EL (cell line): ENCODE data around the gene MGST2.
A peak's percentile ranks its signal among the peaks of the same experiment; 100 is the strongest.

Source experiments
- DNase-seq: peaks from one replicate; pipeline ENCODE4 v3.0.0-alpha.2; 2016

The MGST2 gene

GRCh38 chr4:139712882-139713281 lies 47.3 kb downstream of the MGST2 start:
- DNase-seq: no peak

DNA sequence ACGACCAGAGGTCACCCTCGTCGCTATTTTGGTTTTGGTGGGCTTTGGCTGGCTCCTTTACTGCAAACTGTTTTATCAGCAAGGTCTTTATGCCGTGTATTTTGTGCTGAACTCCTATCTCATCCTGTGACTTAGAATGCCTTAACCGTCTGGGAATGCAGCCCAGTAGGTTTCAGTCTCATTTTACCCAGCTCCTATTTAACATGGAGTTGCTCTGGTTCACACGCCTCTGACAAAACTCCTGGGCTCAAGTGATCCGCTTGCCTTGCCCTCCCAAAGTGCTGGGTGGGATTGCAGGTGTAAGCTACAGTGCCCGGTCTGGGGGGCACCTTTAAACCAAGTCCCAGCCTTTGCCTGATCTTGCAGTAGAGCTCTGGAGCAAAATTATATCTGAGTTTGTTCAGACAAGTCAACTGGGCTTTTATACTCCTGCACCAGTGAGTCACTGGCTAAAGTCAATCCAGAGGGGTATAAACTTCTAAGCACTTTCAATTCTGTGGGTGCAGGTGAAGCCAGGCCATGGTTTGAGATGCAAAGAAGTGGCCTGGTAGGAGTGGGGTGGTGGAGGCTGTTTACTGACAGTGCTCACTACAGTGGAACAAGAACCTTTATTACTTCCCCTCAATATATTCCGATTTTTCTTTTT lies 50.2 kb downstream of the MGST2 start:
- DNase-seq: no peak

GRCh38 chr4:139718358-139718757 lies 52.7 kb downstream of the MGST2 start:
- no peak for DNase-seq

DNA sequence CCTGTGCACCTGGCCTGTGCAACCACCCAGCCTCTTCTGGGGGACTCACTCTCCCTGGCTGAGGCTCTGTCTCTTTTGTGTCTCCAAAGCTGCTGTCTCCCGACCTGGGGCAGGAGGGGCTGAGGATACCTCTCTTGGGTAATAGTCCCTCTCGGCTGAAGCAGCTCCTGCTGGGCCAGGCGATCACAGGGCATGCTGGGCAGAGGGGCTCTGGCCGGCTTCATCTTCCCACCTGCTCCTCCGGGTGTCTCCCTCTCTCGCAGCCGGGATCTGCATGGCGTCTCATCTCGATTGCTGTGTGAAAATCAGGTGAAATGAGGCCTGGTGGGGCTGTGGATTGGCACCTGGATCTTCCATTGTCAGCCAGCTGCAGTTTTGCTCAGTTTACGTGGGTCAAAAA lies 53.2 kb downstream of the MGST2 start:
- DNase-seq: no peak

DNA sequence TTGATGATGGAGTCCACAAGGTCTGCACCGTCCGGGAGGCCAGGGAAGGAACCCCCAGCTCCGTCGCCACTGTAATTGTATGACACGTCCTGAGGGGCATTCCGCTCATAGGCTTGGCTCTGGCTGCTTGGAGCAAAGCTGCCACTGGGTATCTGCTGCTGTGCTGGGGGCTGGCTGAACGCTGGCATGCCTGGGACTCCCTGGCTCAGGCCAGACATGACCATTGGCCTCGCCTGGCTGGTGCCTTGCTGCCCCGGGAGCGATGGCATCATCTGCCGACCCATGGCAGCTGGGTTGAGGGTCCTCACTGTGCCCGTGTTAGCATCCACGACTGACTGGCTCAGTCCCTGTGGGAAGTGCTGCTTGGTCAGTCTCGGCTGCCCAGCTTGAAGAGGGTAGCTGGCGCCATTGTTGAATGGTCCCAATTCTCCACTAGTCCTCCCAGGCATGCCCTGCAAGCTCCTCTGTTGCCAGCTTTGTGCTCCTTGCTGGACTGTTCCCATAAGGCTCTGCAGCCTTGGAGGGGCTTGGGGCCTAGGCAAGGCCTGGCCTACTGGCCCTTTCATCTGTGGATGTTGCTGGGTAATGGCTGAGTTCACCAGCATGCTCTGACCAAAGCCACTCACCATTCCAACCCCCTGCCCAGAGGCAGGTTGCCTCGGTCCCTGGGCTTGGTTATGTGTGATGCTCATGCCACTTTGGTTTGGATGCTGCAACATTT lies 53.9 kb downstream of the MGST2 start:
- no peak for DNase-seq

GRCh38 chr4:139720806-139721205 lies 55.2 kb downstream of the MGST2 start:
- DNase-seq: no peak

- no peak for DNase-seq
These were observed 56.2 kb downstream of the MGST2 start for GRCh38 chr4:139721789-139722188.

DNA sequence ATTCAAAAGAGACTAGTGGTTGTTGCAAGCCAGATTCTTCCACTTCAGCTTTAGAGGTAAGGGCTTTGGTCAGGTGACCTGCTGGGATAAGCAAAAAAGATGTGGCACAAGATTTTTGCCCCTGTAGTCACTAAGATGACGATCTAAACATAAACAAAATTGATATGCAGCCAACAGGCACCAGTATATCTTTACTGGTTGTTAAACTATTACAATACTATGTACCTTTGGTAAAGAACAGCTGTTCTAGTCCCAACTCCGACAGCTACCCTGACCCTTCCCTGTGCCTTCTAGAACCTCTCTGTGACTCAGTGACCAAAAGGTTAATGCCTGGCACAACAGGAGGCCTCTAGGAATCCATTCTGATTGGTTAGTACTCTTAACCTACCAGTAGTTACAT lies 59.6 kb downstream of the MGST2 start:
- no peak for DNase-seq

- no peak for DNase-seq
These were observed 61.0 kb downstream of the MGST2 start for GRCh38 chr4:139726615-139727014.

GRCh38 chr4:139728146-139728545 lies 62.5 kb downstream of the MGST2 start:
- no peak for DNase-seq

GRCh38 chr4:139728840-139729239 lies 63.2 kb downstream of the MGST2 start:
- DNase-seq: no peak

DNA sequence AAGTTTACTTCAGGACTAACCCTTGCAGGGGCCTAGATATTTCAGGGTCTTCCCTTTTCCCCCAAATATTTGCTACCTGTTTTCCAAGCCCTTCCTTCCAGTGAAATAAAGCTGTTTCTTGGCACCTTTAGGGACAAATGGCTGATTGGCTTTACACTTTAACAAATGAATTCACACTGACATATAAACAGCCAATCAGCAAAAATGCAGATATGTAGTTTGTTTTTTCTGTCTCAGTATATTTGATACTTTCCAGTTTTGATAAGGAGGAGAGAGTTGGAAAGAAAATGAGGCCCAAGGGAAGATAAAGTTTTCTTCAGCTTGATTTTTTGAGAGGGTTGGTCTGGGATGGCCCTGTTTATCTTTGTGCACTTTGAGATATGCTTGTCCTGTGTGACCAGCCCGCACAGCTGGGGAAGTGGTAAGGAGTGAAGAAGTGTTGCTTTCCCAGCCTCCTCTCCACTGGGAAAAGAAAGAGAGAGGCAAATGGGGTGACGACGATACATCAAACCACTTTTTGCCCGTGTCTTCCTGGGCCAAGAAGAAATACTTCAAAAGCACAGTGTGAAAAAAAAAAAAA lies 67.5 kb downstream of the MGST2 start:
- DNase-seq: no peak

DNA sequence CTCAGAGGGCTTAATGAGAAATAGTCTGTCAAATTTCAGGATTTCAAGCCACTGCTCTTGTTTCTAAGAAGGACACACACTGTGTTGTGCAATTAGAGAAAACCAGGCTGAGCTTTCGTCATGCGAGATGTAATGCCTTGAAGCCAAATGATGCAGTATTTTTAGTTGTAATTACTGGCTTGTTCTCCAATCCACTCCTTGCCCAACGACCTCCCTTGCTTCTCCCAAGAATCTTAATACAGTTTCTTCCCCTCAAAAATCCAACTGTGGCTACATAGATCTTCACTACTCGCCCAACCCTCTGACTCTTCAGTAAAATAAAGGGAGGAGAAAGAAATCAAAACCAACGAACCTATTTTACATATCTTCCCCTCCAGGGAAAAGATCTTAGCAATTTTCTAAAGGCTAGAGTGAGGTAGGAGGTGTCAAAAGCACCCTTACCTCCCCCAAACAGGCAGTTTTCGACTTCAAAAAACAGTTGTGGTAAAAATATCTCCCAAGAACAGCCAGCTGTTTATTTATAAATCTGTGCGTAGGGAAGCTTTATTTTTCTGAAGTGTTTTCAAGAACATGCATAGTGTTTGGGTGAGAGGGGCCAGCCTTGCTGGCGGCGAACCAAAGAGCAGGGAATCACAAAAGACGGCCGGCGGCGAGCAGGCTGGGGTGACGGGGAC lies 68.7 kb downstream of the MGST2 start:
- peak; percentile 31 for DNase-seq

- DNase-seq: peak; percentile 70
These were observed 69.3 kb downstream of the MGST2 start for GRCh38 chr4:139734875-139735380.

- peak; percentile 10 for DNase-seq
These were observed 70.0 kb downstream of the MGST2 start for GRCh38 chr4:139735381-139736273.

DNA sequence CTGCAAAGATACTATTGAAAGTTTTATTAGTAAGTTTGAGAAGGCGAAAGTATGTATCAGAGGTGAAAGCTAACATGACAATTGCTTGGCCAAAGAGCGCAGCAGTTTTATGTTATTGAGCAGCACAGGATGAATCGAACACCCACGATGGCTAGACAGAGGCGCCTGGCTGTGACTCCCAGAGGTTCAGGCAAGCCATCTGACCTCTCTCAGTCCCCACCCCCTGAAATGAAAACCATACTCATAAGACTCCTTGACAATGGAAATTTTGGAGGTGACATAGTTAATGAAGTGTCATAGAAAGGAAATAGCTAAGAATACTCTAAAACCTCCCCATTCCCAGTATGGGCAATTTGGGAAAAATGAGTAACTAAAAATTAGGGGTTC lies 70.6 kb downstream of the MGST2 start:
- DNase-seq: no peak

- DNase-seq: no peak
These were observed 71.0 kb downstream of the MGST2 start for GRCh38 chr4:139736661-139737060.

DNA sequence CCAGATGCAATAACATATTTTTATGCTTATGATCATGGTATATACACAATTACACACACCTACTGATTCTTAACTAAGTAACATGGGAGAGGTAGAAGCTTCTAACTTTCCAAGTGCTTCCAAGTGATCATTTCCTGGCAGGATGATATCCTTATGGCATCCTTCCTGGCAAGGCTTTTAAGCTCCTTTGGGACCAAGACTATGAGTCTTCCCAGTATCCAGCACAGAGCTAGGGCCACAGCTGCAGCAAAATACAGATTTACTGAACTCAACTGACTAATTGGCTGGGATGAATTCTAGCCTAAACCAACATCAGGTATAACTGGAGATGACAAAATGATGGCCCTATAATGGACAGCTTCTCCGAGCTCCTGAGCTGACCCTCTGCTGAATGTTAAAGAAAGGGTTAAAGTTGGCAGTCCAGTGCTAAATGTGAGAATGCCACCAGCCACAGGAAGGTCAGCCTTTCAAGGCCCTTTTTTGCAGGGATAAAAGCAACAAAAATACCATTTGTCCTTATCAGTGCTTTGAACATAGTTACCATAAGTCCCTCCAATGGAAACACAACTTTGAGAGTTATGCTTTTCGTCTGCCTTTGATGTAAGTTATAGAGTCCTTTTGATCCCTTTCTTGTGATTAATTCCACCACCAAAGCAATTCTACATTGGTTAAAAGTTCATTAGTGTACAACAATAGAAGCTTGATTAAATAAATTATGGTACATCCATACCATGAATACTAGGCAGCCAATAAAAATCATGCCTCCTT lies 73.4 kb downstream of the MGST2 start:
- DNase-seq: no peak

- DNase-seq: peak; percentile 4
These were observed 74.5 kb downstream of the MGST2 start for GRCh38 chr4:139740121-139740520.

DNA sequence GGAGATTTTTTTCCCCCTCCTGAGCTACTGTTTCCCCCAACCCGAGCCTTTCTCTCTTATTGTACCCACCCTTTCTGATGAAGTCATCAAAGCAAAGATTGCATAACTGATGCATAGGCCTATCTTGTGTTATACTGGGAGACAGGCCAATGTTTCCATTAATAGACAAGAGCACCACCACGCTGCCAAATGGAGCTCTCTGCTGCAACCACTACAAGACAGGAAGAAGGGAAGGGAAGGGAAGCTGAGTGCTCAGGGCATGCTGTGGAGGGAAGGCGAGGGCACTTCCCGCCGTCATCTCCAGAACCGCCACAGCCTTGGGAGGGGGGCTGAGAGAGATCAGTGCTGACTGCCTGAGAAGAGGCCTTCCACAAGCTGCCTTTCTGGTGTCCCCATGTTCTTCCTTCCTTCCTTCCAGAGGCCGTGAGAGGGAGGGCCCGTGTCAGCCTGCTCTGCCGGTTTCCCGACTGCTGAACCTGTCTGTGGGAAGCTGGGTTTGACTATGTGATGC lies 75.0 kb downstream of the MGST2 start:
- peak; percentile 74 for DNase-seq

- DNase-seq: no peak
These were observed 77.4 kb downstream of the MGST2 start for GRCh38 chr4:139743027-139743426.

DNA sequence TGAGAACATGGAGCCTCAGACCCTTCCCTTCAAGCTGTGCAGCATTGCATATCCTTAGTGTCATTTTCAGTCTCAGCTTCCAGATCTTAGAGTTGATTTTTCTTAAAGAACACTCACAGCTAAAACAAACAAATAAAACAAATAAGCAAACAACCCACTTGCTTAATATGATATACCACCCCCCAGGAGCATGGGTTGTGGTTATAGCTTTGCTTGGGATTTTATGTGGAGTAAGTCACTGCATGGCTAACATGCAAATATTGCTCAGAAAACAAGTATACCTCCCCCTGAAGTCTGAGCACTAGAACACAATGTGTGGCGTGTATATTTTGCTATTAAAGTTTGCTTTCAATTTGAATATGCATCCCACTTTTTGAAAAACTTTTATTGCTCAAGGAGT lies 78.6 kb downstream of the MGST2 start:
- DNase-seq: no peak
